ENCODE measurements around the gene ZFYVE28.

- TF ChIP-seq NFRKB (IDR thresholded peaks at IDR 0.05) (no peak), LEF1 (IDR thresholded peaks at IDR 0.05; ENCODE audit: borderline replicate concordance) (no peak), SP1 (IDR thresholded peaks at IDR 0.05) (no peak), FOXA1 (IDR thresholded peaks at IDR 0.05) (no peak), FOXM1 (IDR thresholded peaks at IDR 0.05; ENCODE audit: borderline replicate concordance) (no peak), TARDBP (IDR thresholded peaks at IDR 0.05) (no peak), BHLHE40 (IDR thresholded peaks at IDR 0.05; ENCODE audit: borderline replicate concordance) (no peak), HDGF (IDR thresholded peaks at IDR 0.05; ENCODE audit: borderline replicate concordance) (no peak), CTBP1 (IDR thresholded peaks at IDR 0.05; ENCODE audit: borderline replicate concordance) (no peak)
These were observed 176.8 kb downstream of the ZFYVE28 start, which contains the start of the genes HAUS3 and POLN for GRCh38 chr4:2241410-2242353.

All from HEK293T (cell line).